HG03442 (cell line): ENCODE data around the gene RGS7.
"Not testable (repeated sequence)": the region's sequence is repeated elsewhere in the genome, so short reads cannot be mapped to it uniquely, and the experiment has no call there.

Experiments used
- ATAC-seq: cut with Tn5 transposase; IDR thresholded peaks from one replicate; pipeline ENCODE4 v1.9.1; 2021; ENCODE audit warnings: mild to moderate bottlenecking, moderate library complexity; ENCODE audit not compliant: unreplicated experiment

The RGS7 gene

DNA sequence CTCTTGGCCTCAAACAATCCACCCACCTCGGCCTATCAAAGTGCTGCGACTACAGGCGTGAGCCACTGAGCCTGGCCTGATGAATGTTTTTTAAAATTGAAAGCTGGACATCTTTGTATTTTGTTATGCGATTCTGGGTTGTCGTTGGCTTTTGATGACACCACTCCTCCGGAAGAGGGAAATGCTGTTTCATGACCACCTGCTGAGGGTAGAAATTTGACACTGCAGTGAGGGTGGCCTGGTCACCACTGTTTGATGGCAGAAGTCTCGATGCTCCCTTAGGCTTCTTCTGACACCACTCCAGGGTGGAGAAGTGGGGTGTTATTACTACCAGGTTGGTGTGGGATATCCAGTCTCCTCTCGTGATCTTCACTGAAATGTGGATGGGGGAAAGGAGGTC is 357.2 kb downstream of the RGS7 start:
- ATAC-seq, result no peak

DNA sequence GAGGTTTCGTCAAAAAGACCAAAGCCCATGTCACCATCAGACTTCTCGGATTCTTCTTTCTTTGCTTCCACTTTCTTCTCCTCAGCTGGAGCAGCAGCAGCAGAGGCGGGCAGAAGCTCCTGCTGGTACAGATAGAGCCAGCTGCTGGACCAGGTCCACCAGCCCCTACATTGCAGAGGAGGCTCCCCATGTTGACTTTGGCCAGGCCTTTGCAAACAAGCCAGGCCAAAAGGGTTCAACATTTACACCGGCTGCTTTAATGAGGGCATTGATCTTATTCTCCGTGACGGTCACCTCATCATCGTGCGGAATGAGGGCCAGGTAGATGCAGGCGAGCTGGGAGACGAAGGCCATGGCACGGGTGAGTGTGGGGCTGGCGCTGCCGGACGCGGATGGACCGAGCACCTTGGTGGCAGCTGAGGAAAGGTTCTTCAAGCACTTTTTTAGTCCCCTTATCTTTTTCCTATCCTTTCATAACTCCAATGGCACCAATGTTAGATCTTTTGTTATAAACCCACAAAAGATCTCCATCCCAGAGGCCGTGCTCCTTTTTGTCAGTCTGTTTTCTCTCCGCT is 358.5 kb downstream of the RGS7 start:
- ATAC-seq, result no peak

DNA sequence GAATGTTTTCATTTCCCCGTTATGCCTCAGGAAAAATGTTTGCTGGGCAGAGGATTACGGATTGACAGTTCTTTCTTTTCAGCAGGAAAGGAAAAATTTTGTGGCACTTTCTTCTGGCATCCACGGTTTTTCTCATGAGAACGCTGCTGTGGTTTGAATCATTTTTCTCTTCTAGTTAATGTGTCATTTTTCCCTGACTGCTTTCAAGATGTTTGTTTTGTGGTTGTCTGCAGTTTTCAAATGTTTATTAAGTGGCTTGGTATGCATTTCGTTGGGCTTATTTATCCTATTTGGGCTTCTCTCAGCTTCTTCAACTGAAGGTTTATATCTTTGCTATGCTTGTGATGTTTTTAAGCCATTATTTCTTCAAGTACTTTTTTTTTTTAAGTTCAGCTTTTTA is 359.0 kb downstream of the RGS7 start:
- ATAC-seq, result no peak

DNA sequence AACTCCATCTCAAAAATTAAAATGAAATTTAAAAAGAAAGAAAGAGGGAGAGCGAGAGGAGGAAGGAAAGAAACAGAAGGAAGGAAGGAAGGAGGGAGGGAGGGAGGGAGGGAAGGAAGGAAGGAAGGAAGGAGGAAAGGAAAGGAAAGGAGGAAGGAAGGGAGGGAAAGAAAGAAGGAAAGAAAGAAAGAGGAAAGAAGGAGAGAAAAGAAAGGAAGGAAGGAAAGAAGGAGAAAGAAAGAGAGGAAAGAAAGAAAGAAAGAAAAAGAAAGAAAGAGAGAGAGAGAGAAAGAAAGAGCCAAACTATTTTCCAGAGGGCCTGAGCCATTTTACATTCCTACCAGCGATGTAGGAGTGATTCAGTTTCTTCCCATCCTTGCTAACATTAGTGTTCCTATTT is 364.0 kb downstream of the RGS7 start:
- ATAC-seq, result no peak

DNA sequence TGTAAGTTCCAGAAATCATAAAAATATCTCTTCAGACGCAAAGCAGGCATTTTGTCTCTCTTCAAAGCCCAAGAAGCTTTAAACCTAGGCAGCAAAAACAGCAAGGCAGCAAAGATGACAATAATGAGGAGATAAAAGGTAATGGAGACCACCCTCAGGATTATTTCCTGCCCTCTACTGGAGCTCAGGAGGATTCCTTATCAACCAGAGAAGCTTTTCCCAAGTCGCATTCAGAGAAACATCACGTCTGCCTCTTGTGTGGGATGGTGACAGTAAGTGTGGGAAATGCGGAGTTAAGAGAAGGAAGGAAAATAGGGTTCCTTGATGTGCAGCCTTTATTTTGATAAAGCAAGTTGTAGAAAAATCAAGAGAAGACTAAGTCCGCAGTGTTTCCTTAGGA is 365.8 kb downstream of the RGS7 start:
- ATAC-seq, result no peak

DNA sequence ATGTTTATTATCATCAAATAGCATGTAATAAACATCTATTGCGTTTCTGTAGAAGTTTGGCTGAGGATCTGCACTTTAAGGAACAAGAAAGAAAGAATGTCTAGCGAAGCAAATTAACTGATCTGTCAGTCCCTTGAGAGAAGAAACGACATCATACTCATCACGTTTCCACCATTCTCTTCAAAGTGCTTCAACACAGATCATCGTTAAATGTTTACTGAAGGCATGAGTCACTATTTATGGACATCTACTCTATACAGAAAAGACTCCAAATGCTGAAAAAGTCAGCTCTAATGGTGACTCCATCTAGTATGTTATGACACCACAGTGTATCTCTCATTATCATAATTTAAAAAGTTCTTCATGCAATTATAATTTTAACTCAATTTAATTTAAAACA is 369.1 kb downstream of the RGS7 start:
- no peak for ATAC-seq

DNA sequence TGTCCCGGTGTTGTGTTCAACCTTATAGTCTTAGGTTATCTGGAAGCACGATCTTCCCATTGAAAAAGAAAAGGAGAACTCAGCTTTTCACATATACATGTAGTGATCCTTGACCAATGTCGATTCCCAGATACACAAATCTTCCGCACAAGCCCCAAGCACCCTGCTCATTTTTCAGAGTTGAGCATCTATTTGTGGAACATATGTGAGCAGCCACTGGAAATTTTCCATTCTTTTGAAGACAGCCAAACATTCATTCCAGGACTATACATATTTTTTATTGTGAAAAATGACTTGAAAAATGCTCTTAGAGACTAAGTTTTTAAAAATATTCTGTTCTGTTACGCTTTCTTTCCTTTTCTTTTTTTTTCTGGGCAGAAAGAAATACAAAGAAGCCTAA is 371.9 kb downstream of the RGS7 start:
- ATAC-seq, result no peak

DNA sequence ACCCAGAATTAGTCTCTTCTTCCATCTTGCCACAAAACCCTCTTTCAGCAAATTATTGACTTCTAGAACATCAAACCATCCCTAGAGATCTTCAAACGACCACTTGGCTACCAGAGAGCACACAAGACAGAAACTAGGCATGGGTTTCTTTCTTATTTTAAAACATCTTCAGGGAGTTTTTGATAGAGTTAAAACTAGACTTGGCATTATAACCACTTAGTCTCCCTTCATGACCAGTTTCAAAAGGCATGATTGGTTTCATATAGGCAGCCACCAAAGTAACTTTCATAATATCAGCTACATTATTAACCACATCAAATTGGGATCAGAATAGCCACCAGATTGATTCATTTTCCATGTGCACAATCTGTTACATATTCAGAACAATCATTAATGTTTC is 376.7 kb downstream of the RGS7 start:
- ATAC-seq, result no peak

DNA sequence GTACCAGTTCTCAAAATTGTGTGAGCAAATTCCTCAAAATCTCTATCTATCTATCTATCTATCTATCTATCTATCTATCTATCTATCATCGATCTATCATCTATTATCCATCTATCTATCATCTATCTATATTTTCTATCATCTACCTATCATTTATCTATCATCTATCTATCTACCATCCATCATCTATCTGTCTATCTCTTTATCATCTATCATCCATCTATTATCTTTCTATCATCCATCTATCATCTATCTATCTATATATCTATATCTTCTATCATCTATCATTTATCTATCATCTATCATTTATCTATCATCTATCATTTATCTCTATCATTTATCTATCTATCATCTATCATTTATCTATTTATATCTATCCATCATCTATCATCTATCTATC is 380.3 kb downstream of the RGS7 start:
- ATAC-seq, result no peak

DNA sequence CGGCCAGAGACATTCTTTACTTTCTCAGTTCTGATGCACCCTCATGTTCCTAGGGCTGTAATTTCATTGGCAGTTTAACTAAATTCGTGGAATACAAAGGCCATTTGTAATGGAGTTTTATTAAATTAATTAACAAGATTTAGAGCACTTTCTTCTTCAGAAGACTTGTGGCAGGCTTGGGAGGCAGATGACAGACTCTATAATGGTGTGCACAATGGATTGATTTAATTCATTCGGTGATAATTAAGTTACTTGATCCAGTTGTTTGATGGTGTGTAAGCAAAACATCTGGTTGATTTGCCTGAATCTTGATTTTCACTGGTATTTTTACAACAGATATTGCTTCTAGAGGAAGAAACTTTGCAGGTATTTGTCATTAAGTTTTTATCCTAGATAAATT is 383.1 kb downstream of the RGS7 start:
- no peak for ATAC-seq

DNA sequence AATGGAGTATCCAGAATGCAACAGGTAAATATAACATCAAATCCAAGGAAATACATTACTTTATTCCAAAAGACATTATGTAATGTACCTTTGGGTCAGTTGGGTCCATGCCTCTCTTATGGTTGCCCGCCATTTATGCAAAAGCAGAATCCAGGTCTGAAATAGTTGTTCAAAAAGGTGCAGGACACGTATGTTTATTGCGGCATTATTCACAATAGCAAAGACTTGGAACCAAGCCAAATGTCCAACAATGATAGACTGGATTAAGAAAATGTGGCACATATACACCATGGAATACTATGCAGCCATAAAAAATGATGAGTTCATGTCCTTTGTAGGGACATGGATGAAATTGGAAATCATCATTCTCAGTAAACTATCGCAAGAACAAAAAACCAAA is 384.9 kb downstream of the RGS7 start:
- ATAC-seq, result not testable (repeated sequence)

DNA sequence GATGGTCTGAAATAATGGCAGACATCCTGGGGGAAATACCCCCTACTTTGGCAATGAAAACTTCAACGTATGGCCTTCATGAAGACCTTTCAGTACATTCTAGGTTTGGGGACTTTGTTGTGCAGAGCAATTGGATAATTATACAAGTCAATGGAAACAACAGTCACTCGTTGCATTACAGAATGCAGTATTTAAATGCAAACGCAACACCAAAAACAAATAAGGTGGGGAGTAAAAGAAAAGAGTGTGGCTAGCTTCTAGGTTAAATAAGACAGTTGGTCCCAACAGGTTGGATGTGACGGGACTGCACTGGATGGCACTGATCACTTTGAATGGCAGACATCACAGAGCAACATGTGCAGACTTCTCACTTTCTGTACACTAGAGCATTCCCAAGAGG is 386.8 kb downstream of the RGS7 start:
- no peak for ATAC-seq

DNA sequence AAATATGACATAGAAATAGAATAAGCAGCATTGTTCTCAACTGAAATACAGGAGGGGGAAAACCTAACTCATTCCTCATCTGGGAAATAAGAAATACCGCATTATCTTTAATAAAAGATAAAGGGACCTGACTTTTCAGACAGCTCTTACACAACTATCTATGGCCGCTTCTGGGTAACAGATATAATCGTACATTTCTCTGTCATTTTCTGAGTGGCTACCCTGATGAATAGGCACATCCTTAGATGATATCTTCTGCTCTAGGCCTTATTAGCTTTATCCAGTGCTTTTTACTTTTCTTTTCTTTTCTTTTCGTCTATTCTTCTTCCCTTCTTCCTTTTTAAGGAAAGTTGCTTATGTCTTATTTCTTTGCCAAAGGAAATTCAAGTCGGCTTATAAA is 388.1 kb downstream of the RGS7 start:
- no peak for ATAC-seq

DNA sequence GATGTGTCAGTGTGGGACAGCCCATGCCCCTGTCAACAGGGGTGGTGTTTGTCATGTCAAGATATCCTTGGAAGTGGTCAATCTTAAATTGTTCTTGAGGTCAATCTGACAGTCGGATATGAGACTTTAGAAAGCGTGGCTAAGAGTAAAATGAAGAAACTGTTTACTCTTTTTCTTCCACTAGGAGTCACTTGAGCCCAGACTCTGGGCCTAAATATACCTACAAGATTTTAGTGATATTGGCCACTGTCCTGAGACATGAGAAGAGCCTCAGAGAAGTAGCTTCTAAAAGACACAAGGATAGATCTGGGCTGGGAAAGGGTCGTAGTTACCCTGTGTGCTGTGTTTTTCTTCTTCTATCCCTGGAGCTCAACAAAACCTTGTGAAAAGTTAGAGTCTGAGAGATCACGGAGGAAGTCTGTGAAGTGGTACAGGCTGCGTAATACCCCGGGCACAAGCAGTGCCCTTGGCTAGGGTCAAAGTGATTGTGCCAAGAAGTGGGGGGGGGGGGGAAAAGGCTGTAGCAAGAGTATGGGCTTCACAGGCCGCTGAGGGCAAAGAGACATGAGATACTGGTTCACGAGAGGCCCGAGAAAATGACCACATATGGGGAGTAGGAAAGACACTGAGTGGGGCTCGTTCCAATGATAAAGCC is 389.8 kb downstream of the RGS7 start:
- no peak for ATAC-seq

DNA sequence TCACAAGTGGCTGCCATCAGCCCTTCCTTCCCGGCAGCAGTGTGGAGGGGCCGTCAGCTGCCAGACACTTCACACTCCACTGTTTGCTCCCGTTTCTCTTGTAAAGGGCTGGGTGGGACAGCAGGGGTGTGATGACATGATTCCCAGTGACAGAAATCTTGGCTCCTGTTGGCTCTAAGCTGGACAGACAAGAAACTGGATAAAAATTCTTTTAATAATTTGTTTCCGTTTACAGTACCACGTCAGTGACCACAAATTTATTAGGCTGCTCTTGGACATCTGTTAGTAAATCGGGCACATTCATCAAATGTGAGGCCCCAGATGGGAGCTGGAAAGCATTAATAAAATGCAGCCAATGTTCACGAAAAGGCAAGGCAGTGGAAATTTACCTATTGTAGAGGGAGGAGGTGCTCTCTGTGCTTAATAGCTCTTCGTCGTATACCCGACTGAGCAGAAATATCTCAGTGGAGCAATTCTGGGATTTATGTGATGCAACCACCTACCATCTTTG is 391.4 kb downstream of the RGS7 start:
- no peak for ATAC-seq

DNA sequence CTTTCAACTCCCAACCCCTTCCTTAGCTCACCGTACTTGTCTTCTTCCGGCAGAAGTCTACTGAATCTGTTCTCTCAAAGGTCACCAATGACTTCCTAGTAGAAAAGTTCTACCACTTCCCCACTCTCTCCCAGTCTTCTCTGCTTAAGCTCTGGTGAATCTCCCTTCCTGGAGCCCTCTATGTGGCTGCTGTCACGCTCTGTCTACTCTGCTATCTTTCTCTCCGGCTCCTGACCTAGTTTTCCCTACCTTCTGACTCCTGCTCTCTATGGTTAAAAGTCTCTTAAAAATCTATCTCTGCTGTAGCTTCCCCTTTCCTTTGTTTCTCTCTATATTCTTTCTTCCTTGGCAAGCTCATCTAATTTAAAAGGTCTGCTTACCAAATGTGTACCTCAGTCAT is 394.9 kb downstream of the RGS7 start:
- ATAC-seq, result no peak

DNA sequence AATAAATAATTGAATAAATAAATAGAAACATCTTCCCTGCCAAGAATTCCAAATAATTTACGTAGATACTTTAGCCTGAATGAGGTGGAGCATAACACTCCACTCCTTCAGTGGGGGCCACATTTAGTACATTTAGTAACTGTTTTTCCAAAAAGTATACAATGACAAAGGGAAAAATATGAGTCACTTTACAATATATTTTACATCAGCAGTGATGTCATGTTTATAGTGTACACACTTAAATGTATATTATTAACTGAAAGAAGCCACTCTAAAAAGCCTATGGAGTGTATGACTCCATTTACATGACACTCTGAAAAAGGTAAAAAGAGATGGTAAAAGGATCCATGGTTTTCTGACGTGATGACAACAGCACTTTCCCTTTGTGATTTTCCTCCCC is 400.6 kb downstream of the RGS7 start:
- ATAC-seq, result no peak

DNA sequence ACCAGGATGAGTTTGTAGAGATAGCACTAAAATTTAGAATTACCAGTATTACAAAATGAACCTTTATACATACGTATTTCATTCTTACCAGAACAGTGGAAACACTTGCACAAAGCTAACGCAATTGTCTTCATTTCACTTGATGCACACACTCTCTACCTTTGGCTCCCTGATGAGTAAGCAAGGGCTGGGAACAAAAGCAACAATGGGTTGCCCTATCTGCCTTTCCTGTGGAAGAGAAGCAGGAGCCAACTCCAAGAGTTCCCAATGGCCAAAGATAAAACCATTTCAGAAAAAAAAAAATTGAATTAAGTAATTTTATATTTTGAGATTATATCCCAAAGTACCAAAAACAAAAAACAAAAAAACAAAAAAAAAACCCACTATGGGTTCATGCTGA is 401.0 kb downstream of the RGS7 start:
- no peak for ATAC-seq

DNA sequence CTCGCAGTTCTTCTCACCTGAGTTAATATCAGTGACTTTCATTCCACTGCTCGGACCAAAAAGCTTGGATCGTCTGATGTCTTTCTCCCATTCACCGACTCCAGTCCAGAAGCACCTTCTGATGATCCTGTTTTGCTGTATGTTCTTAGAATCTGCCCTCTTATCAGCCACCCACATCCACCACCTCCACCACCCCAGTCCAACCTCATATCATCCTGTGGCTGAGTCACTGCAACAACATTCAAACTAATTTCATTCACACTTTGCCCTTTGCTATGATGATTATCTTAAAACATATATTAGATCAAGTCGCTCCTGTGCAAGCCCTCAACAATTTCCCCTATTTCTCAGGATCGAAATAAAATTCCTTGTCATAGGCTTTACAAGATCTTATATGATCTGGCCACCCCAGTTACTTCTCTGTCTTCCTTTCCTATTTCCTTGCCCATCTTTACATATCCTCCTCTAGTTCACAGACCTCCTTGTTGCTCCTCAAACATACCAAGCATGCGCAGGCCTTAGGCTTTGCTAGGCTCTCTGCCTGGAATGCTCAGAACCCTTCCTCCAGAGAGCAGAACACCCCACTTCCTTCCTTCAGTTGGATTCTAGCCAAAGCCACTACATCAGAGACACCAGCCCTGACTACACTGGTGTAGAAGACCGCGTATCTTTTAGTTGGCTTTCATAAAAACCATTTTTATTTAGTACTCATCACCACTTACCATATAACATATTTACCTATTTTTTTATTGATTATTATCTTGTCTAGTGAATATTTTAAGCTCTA is 409.4 kb downstream of the RGS7 start:
- no peak for ATAC-seq

DNA sequence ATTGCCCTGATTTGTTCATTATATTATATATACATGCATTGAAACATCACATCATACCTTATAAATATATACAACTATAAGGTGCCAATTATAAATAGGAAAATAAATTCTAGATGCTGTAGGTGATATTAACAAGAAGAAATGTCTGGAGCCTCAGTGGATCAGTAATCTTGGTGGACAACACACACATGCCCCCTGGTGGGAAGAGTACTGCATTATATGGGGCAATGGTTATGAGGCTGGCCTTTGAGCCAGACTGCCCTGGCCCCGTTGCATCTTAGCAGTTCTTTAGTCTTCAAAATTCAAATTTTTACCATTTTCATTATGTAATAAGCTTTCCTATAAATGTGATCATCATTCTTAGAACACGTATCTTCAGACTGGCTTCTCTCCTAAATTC is 410.1 kb downstream of the RGS7 start:
- ATAC-seq, result no peak

DNA sequence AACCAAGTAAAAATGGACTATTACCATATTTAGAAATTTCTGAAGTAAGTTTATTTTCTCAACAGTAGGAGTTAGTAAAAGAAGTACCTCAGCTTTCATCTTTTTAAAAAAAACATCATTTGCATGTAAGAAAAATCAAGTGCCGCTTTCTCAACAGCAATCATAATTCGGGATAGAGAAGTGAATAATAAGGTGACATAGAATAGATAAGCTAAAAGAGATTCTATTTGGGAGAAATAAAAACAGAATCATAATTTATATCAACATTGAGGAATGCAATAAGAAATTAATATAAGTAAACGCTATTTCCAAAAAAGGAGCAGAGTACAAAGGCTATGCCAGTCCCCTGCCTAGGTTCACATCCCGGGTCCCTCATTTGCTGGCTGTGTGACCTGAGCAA is 414.1 kb downstream of the RGS7 start:
- no peak for ATAC-seq

DNA sequence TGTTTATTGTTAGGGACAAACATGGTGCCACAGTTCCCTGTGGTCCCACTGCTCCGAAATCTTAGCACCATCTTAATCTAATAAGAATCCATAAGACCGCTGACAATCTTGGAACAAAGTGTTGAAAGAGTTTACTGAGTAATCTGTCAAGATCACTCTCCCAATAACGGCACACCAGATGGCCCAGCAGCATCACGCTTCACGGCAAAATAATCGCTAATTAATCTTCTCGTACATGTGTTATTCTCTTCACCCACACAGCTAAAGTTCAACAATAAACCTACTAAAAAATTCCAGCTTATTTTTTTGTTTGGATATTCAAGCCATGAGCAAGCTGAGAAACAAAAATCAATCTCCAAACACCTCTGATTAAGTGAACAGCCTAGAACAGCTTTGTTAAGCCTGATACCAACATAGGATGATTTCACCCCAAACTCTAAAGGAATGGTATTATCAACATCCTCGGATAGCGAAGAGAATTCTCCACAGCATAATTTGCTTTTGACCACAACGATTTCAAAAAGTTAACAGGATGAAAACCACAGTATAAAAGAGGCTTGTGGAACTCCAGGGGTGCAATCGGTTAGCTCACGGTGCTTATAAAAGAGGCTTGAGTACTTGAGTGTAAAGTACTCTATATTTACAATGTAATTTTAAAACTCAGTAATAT is 415.2 kb downstream of the RGS7 start:
- ATAC-seq, result no peak
